Activated T-cell treated with anti-CD3 and anti-CD28 coated beads for 4 hours (primary cell): ENCODE results near the gene ZMIZ1.

ENCODE experiments used
- DNase-seq: peaks from one replicate; pipeline ENCODE4 v3.0.0-alpha.2; 2020

The ZMIZ1 gene

GRCh38 chr10:79222186-79222585 is 153.4 kb downstream of the ZMIZ1 start:
- DNase-seq, result no peak

- no peak for DNase-seq
Observed at GRCh38 chr10:79223091-79224048, 154.6 kb downstream of the ZMIZ1 start.

GRCh38 chr10:79224263-79224949 is 155.6 kb downstream of the ZMIZ1 start:
- no peak for DNase-seq

GRCh38 chr10:79224992-79225391 is 156.2 kb downstream of the ZMIZ1 start:
- no peak for DNase-seq

- no peak for DNase-seq
Observed at GRCh38 chr10:79226391-79227245, 157.9 kb downstream of the ZMIZ1 start.

- no peak for DNase-seq
Observed at GRCh38 chr10:79229071-79229541, 160.3 kb downstream of the ZMIZ1 start.

GRCh38 chr10:79229830-79230327 is 161.1 kb downstream of the ZMIZ1 start:
- no peak for DNase-seq

GRCh38 chr10:79230328-79230830 is 161.6 kb downstream of the ZMIZ1 start:
- DNase-seq, result no peak

- DNase-seq, result no peak
Observed at GRCh38 chr10:79230850-79231249, 162.1 kb downstream of the ZMIZ1 start.

- DNase-seq, result no peak
Observed at GRCh38 chr10:79231908-79232307, 163.1 kb downstream of the ZMIZ1 start.

GRCh38 chr10:79232864-79233263 is 164.1 kb downstream of the ZMIZ1 start:
- DNase-seq, result no peak

GRCh38 chr10:79234391-79235315 is 165.9 kb downstream of the ZMIZ1 start:
- no peak for DNase-seq

GRCh38 chr10:79235765-79236432 is 167.1 kb downstream of the ZMIZ1 start:
- DNase-seq, result no peak

GRCh38 chr10:79236433-79236765 is 167.6 kb downstream of the ZMIZ1 start:
- no peak for DNase-seq

- no peak for DNase-seq
Observed at GRCh38 chr10:79237454-79238157, 168.8 kb downstream of the ZMIZ1 start.

GRCh38 chr10:79238158-79238520 is 169.4 kb downstream of the ZMIZ1 start:
- no peak for DNase-seq

GRCh38 chr10:79238606-79239005 is 169.8 kb downstream of the ZMIZ1 start:
- no peak for DNase-seq

- DNase-seq, result no peak
Observed at GRCh38 chr10:79239275-79239779, 170.6 kb downstream of the ZMIZ1 start.

- DNase-seq, result no peak
Observed at GRCh38 chr10:79239924-79240581, 171.3 kb downstream of the ZMIZ1 start.

- no peak for DNase-seq
Observed at GRCh38 chr10:79241629-79241989, 172.8 kb downstream of the ZMIZ1 start.
